GM21576 (cell line): ENCODE results near the gene CYFIP1.

Source experiments
- ATAC-seq: cut with Tn5 transposase; IDR thresholded peaks from one replicate; pipeline ENCODE4 v1.9.1; 2021; ENCODE audit warnings: mild to moderate bottlenecking, moderate library complexity; ENCODE audit not compliant: unreplicated experiment

The CYFIP1 gene

DNA sequence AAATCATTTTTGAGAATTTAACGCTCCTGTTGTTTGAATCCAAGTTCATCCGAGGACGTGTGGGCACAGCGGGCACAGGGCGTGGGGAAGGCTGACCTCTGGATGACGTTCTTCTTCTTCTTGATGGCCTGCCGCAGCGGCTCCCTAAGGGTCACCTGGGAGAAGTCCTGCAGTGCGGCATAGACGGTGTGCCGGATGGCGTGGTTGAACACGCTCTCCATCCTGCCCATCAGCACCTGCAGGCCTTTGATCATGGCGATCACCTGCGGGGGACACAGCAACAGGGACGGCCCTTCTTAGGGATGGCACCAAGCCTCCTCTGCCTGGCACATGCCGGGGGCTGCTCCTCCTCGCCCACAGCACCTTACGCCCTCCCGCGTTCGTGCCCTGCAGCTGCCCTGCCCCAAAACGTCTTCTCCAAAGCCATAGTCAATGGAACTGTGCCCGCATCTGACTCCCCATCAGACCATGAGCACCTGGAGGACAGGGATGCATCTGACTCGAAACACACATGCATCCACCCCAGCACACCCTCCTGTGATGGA lies 61.5 kb downstream of the CYFIP1 start:
- no peak for ATAC-seq

DNA sequence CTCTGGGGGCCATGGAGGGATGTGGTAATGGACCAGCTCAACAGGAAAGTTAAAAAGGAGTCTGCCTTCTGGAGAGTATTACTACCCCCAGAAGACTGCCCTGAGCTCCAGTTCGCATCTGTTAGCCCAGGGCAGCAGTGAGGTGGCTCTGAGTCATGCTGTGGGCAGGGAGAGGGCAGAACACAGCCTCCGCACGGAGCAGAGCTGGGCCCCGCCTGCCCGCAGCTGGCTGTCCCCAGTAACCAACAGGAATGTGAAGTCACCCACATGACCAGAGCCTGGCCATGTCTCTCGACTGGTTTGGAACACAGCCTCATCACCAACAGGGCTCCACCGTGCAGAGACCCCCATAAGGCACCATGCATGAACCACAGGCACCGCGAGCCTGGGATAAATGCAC lies 62.1 kb downstream of the CYFIP1 start:
- no peak for ATAC-seq

DNA sequence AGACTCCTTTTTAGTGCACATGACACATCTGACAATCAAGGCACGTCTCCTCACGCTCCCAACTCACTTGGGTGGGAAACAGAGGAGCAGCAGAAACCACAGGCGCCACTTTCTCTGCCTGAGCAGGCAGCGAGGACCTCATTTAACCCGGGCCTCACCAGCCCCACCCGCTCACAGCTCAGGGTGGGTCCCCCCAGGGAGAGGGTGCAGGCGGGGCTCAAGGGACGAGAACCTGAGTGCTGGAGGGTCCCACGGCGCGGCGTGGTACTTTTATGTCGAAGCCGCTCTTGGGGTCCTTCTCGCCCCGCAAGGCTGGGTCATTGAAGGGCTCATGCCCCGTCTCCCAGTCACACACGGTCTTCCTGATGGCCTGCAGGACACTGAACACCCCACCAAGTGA lies 62.6 kb downstream of the CYFIP1 start:
- no peak for ATAC-seq

DNA sequence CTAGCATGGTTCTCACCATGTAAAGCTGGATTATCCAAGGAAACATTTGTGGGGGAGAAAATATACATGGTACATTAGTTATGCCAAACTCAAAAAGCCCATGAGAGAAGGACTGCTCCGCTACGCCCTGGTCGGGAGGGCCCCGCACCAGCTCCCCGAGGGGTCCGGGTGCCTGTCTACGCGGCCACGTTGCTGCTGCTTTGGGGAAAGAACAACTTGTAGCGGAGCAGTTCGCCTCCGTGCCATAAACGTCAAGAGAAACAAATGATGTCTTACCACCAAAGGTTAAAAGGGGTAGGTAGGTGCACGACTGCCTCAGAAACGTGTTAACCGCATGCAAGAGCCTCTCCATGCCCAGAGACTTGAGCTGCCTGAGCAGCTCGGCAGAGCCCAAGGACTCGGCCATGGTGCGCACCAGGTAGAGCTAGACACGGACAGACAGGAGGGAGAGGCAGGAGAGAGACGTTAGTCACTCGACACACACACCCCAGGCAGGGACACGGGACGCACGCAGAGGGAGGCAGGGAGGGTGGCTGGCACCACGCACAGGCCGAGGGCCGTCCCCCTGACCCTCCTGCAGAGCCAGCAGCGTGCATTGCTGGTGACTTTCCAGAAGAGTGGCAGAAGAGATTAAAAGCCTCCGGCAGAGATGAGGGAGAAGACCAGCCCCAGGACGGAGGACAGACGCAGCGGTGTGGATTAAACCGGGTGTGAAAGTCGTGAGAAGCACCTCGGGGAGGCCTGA lies 63.4 kb downstream of the CYFIP1 start:
- no peak for ATAC-seq

DNA sequence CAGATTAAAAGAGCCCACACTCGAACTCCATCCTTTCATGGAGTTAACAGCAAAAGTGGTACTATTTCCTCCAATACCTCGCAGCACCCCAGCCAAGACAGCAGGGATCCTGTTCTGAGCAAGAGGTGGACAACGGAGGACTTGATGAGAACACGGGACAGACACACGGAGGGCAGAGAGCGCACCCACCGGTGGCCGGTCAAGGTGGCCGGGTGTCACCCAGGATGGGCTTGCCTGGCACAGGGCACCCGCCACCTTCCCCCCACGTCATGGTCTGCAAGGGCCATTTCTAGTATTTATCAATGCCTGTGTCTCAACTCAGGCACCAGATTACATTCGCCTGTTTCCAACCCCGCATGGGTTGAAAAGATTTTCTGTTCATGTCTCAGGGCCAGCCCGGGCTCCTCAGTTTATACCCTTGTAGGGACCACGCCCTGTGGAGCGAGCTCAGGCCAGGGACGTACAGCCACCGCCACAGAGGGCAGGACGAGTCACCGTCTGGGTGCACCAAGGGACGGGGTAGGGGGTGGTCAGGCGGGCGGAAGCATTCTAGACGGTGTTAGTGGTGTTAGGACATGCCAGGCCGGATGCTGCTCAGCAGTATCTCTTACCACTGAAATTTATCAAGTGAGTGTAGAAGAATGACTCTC lies 64.2 kb downstream of the CYFIP1 start:
- ATAC-seq = no peak

DNA sequence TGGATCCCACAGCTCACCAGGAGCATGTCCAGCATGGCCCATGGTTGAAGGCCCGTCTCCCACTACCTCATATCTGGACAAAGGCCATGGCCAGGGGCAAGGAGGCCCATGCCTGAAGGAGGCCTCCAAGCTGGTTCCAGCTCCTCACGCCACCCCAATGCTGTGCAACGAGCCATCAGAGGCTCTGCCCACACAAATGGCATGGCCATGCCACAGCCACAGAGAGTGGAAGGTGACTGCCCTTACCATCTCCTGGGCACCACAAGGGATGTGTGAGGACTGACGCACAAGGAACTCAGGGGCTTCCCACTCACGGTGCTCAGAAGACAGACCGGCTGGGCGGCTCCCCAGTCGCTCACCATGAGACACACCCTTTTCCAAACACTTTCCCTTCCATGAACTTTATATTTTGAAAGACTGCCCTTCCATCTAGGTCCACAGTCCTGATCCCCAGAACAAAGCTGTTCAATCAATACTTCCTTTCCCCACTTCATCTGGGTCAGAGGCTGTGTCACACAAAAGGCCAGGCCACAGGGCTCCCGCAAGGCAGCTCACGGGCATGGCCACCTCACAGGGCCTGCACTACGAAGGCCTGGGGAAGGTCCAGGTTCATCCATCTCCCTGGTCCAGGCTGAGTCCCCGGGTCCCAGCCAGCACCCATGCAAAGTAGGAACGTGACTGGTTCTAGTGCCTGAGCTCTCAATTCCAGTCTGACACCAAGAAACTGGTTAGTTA lies 66.4 kb downstream of the CYFIP1 start:
- no peak for ATAC-seq

DNA sequence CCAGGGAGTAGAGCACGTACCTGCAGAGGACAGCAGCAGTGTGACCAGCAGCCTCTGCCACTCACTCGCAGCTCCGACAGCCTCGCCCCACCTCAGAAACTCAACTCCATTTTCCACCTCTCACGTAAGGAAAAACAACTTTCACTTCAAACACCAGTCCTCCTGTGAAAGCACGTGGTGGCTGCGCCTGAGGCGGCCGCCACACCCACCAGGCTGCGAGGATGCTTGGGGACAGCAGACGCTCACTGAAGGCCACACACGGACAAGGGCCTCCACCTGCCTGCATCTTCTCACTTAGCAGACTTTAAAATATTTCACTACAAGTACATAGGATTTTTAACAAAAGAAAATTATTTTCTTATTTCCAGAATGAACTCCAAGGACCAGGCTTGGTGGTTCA lies 67.9 kb downstream of the CYFIP1 start:
- ATAC-seq = no peak

DNA sequence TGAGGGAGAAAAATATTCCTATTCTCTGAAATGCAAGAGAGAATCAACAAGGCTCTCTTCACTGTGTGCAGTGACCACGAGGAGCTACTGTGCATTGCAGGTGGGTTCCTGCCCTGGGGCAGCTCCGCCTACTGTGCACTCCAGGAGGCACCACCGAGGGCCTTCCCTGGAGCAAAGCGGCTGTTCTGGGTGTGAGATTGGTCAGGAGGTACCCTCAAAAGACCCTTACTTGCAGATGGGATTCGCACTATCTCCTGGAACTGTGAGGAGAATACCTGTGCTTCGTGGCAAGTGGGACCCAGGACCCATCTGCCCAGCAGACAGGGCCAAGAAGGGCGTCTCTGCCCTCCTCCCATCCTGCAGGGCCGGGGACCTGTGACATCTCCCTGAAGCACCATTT lies 68.9 kb downstream of the CYFIP1 start:
- ATAC-seq = no peak

DNA sequence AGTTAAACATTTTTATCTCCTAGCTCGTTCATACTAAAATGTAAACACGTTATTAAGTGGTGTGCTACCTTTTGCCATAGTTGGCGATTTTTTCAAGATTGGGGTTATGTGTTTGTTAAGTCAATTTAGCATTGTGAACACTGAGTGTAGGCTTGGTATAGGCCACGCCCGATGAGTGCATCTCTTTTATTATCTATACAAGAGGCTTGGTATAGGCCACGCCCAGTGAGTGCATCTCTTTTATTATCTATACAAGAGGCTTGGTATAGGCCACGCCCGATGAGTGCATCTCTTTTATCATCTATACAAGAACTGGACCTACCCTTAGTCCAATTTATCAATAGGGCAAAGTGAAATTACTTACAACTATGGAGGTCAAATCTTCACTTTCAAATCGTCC lies 71.3 kb downstream of the CYFIP1 start:
- ATAC-seq = no peak

DNA sequence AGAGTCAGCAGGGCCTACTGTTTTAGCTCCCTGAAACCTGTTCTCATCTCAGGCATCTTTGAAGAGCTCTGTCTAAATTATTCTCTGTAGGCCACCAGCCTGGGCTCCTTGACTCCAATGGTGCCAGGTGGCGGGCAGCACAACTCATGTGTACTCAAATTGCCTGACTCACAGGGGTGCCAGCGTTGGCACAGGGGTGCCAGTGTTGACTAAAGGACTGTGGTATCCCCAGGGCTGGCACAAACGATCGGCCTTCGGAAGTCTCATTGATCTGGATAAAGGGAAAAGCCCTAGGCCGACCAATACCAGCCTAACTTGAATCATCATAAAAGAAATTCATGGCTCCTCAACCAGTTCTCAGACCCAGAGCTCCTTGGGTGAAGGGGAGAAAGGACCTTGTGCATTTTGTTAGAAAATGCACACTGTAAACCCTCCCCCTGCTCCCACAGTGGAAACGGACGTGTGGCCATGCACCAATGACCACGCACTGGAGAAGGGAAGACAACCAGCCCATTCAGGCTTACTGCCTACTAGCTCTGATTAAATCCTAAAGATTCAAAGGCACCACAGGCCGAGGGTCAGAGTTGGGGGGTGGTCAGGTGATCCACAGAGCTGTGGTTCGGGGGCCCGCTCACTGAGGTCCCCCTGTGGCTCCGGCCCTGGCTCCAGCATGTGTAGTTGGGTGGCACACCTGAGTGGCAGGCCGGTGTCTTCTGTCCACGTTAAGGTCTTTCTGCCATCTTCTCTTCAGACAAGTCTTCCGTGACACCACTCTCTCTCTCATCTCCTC lies 72.8 kb downstream of the CYFIP1 start:
- ATAC-seq = no peak

DNA sequence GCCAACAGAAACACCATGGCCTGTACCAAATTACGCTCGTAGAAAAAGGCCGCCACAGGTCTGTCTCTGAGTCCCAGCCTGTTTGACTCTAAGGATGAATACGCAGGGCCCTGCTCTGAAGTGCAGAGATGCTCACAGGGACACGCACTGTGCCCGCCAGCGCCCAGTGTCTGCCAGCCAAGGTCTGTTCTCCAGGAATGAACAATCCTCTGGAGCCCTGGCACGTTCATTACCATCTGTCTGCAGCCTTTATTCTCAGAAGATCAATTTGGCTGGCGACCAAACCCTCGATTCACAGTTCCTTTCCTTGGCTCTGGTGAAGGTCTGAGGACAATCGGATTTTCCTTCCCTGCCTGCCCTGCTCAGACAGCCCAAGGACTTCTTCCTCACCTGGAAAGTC lies 75.4 kb downstream of the CYFIP1 start:
- no peak for ATAC-seq

DNA sequence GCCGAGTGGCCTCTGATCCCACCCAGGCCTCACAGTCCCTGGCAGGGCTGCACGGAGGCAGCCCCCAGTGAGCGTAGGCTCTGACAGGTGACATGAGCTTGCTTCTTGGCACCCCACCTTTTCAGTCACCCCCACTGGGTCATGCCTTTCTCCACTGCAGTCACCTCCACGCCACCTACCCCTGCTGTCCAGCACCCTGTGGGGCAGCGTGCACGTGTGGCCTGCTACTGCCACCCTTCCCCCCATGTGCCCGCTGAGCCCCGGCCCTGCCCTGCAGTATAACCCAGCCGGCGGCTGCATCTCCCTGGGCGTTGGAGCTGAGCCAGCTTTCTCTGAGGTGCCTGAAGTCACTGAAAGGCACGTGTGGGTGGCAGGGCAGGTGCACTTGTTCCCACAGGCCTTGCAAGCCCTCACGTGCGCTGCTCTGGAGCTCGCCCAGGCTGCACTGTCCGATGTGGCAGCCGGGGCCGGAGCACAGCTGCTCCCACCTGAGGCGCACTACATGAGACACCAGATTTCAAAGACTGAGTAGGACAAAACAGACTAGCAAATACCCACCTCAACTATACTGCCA lies 76.1 kb downstream of the CYFIP1 start:
- no peak for ATAC-seq

DNA sequence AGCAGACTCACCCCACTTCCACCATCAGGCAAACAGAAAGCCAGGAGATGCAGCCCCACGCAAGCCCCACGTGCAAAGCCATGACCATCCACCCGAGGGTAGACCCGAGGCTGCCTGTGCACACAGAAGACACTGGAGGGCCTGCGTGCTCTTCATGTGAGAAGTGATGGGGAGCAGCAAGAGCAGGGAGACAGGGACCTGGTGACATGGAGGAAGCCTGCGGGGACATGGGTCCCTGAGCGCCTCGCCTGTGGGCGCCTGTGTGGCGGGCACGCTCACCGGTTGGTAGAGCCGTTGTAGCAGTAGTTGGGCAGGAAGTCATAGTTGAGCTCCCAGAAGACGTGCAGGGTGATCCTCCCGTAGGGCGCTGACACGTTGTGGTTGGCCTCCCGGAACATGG lies 76.7 kb downstream of the CYFIP1 start:
- no peak for ATAC-seq

DNA sequence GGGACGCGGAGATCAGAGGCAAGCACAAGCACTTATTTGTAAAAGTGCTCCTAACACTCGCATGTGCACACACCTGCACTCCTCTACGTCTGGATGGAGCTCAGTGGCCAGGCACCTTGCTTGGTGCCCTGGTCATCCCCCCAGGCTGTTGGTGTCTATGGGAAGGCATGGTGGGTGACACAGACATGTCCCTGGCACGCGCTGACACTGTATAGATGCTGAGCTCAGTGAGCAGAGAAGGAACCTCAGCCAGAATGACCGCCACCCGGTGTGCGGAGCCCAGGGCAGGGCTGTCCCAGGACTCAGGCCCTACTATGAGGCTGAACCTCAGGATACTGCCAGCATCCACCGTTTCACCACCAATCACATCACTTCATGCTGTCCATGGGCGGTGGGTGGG lies 77.2 kb downstream of the CYFIP1 start:
- ATAC-seq = no peak

DNA sequence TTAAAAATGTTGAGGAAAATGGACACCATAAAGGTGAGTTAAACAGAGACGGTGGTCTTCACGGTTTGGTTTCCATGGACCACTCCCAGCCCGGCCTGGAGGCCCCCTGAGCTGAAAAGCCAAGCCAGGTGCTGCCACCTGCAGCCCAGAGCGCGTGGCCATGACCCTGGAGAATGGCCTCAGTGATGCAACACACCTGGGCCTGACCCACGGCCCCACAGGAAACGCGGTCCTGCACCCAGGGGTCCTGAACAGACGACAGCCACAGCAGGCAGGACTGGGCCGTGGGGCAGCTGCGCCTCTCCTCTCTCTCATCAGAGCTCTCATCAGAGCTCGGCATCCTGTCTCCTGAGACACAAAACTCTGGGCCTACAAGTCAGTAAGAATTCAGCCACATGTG lies 77.6 kb downstream of the CYFIP1 start:
- ATAC-seq = no peak

DNA sequence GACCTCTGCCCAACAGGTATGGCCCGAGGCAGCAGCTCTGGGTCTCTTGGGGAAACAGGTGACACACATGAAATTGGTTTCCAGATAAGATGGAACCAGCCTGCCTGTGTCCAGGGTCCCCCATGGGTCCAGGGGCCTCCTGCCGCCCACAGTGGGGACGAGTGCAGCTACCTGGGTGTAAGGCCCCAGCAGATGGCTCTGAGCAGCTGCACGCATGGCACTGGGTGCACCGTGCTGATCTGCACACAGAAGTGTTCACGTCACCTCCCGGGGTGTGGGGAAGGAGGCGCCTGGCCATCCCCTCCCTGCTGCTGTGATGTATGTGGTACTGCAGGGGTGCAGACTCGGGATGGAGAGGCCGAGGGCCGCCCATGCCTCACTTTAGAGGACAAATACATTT lies 78.1 kb downstream of the CYFIP1 start:
- no peak for ATAC-seq

DNA sequence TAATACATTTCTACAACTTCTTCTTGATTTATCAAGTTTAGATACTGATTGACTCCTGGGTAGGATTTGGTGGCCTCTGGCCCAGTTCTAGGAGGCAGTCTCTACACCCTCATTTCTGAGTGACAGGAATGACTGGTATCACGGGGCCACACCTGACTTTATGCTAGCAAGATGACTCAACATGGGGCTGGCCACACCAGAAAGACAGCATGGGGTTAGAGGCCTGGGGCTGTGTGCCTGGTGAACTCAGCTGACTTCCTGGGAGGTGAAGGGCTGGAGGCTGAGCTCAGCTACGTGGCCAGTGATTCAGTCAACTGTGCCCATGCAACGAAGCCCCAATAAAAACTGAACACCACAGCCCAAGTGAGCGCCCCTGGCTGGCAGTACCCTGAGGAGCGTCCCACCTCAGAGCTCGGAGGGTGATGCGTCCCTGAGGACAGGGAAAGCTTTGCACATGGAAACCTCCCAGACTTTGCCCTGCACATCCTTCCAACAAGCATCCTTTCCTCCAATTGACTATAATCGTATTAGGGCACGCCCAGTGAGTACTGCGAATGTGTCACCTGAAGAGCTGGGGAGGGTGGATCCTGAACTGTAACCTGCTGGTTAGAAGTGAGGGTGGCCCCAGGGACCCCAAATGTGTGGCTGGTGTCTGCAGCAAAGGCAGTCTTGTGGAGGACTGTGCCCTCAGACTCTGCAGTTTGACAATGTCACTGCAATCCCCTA lies 84.5 kb downstream of the CYFIP1 start:
- peak; percentile 82 for ATAC-seq

DNA sequence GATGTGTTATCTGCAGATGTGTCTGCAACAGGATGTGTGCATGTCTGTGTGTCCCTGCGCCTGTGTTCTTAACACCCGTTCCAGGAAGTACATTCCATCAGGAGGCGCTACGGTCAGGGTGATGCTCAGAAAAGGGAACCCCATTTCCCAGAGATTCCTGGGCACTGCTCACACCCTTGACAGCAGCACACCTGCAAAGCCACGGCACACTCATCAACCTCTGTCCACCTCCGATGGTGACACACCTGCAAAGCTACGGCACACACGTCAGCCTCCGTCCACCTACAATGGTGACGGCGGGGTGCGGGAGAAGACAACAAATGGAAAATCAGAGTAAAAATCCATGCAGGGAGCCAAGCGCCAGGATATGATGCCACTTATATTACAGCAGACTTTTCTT lies 86.3 kb downstream of the CYFIP1 start:
- no peak for ATAC-seq

DNA sequence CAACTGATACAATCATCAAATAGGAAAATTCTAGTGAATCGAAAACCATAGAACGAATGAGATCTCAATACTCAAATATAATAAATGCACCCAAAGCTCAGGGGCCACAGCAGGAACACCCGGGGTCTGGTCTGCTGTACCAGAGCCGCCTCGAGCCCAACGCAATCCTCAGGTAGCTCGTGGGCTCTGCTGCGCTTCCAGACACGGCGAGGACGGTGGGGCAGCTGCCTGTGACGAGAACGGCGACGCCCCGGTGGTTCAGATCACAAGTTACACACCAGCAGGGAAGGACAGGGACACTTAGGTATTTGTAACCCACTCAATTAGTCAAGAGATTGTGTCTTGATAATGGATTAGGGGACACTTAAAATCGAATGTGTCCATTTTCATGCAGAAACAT lies 87.1 kb downstream of the CYFIP1 start:
- no peak for ATAC-seq

DNA sequence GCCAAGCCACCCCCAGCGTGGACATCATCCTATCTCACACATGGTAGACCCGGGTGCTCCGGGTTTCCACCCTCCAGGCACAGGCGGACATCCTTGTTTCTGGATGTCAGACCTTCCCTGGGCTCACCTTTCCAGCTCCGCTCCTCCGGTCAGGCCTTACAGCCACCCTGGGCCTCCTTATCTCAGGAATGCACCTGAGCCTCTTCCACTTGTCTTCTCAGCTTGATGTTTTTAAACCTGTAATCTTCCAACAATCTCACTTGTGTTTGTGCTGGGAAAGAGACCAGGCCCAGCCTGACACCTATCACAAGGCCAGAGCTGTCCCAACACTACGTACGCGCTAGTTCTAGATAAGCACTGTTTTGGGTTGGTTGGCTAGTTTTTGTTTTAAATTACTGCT lies 87.8 kb downstream of the CYFIP1 start:
- no peak for ATAC-seq
